ENCODE measurements around the gene PPP3R1.

Gene PPP3R1

GRCh38 chr2:68135448-68136320 lies 116.6 kb downstream of the PPP3R1 start:
- no peaks in the 10 kb centered on the region for H3K4me1 Mint-ChIP-seq (ENCODE audit: low read depth)
- H3K27ac Mint-ChIP-seq: no peak overlapping the region
- H3K9me3 Mint-ChIP-seq: no peaks in the 10 kb centered on the region
- no peaks in the 10 kb centered on the region for H3K27me3 Mint-ChIP-seq (ENCODE audit: low read depth)
- no peak overlapping the region for H3K4me3 Mint-ChIP-seq
- peaks cover 11% of the 10 kb centered on the region for H3K36me3 Mint-ChIP-seq (ENCODE audit: low read depth)

DNA sequence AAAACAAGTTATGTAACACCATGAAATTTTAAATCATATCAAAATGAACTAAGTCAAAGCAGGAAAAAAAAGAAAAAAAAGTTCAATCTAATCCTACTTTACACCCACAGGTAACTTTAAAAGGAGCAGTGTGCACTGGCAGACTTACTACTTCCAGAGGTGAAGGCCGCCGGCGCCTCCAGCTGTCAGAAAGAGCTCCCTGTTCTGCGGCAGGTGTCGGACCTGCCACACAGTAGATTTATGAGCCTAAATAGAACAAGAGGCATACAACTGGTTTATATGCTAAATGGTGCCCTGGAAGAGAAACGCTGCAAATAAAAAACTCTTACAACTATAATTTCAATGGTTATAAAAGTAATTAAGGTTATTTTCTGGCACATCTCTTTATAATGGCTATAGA lies 117.8 kb downstream of the PPP3R1 start:
- Mint-ChIP-seq H3K36me3 (ENCODE audit: low read depth) (peaks cover 13% of the 10 kb centered on the region), H3K9me3 (no peaks in the 10 kb centered on the region), H3K27ac (no peak overlapping the region), H3K4me3 (no peak overlapping the region), H3K27me3 (ENCODE audit: low read depth) (no peaks in the 10 kb centered on the region), H3K4me1 (ENCODE audit: low read depth) (no peaks in the 10 kb centered on the region)

- H3K27me3 Mint-ChIP-seq (ENCODE audit: low read depth): no peaks in the 10 kb centered on the region
- no peak overlapping the region for H3K4me3 Mint-ChIP-seq
- H3K36me3 Mint-ChIP-seq (ENCODE audit: low read depth): peaks cover 13% of the 10 kb centered on the region
- no peaks in the 10 kb centered on the region for H3K4me1 Mint-ChIP-seq (ENCODE audit: low read depth)
- H3K9me3 Mint-ChIP-seq: no peaks in the 10 kb centered on the region
- H3K27ac Mint-ChIP-seq: no peak overlapping the region
Measured at GRCh38 chr2:68134120-68134519, 118.2 kb downstream of the PPP3R1 start.

Data from T-helper 1 cell treated with Interleukin-12 subunit alpha and Interleukin-12 subunit beta and Interleukin-4 antibody, amounts not matched to agents 30 μg/mL and 1 μg/mL, for 36 hours (primary cell).